ENCODE data around the gene MYCL.

Gene MYCL

DNA sequence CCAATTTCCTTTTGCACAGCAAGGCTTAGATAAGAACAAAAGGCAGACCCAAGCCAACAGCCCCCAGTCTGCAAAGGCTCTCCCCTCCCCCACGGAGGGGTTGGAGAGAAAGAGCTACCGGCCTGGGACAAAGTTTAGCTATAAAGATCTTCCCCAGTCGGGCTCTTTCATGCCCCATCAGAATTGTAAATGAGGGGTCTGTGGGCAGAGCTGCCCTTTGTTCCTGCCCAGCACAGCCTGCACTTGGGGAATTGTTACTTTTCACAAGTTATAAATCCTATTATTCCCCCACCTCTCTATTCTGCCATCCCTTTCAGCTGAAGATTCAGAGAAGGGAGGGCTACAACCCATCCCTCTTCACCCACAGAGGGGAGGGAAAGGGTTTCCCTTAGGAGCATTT is 3.5 kb downstream of the MYCL start:
- no peak for DNase-seq (ENCODE audit: extremely low read depth, low read depth)
- no peak for TF ChIP-seq CTCF (IDR thresholded peaks at IDR 0.05; ENCODE audit: low read depth, low read length, missing control alignments)
- no peak overlapping the region for H3K4me3 ChIP-seq (replicated peaks; ENCODE audit: low read depth, low read length)

DNA sequence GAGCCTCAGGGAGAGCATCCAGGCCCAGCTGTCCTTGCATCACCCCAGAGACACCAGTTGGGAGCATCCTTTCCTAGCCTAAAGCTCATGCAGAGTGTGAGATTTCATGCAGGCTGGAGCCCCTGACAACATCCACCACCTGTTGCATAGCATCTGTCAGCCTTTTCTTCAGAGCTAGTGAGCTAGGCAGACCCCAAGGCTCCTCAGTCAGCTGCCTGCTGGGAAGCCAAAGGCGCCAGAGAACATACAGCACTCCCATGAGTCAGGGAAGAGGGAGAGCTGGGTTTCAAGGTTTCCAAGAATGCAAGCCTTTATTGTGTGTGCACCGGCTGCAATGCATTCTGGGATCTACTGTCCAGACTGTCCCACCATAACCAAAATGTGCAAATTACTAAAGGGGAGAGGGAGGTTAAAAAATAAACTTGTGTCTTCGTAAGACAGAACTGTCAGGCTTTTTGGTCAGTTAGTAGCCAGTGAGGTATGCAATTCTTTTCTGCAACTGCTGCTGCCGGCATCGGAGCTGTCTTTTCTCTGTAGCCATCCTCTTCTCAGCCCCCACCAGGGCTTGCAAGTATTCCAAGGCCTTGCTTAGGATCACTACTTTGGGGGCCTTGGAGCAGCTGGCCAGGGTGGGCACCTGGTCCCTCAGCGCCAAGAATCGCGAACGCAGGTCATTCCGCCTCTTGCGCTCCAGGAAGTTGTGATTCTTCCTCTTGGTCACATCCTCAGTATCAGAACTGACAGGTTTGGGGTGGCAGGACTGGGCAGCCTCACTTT is 4.6 kb downstream of the MYCL start:
- no peak for DNase-seq (ENCODE audit: extremely low read depth, low read depth)
- H3K4me3 ChIP-seq (replicated peaks; ENCODE audit: low read depth, low read length), result no peak overlapping the region

GRCh38 chr1:39895731-39896480 is 5.8 kb downstream of the MYCL start:
- DNase-seq (ENCODE audit: extremely low read depth, low read depth), result no peak
- TF ChIP-seq CTCF (IDR thresholded peaks at IDR 0.05; ENCODE audit: low read depth, low read length, missing control alignments), result no peak
- H3K4me3 ChIP-seq (replicated peaks; ENCODE audit: low read depth, low read length), result no peak overlapping the region

More for the DNA sequence above, 4.6 kb downstream of the MYCL start:
- no peak for TF ChIP-seq CTCF (IDR thresholded peaks at IDR 0.05; ENCODE audit: low read depth, low read length, missing control alignments)

- H3K4me3 ChIP-seq (replicated peaks; ENCODE audit: low read depth, low read length), result no peak overlapping the region
- no peak for DNase-seq (ENCODE audit: extremely low read depth, low read depth)
- TF ChIP-seq CTCF (IDR thresholded peaks at IDR 0.05; ENCODE audit: low read depth, low read length, missing control alignments), result no peak
Observed at GRCh38 chr1:39894884-39895495, 6.7 kb downstream of the MYCL start.

DNA sequence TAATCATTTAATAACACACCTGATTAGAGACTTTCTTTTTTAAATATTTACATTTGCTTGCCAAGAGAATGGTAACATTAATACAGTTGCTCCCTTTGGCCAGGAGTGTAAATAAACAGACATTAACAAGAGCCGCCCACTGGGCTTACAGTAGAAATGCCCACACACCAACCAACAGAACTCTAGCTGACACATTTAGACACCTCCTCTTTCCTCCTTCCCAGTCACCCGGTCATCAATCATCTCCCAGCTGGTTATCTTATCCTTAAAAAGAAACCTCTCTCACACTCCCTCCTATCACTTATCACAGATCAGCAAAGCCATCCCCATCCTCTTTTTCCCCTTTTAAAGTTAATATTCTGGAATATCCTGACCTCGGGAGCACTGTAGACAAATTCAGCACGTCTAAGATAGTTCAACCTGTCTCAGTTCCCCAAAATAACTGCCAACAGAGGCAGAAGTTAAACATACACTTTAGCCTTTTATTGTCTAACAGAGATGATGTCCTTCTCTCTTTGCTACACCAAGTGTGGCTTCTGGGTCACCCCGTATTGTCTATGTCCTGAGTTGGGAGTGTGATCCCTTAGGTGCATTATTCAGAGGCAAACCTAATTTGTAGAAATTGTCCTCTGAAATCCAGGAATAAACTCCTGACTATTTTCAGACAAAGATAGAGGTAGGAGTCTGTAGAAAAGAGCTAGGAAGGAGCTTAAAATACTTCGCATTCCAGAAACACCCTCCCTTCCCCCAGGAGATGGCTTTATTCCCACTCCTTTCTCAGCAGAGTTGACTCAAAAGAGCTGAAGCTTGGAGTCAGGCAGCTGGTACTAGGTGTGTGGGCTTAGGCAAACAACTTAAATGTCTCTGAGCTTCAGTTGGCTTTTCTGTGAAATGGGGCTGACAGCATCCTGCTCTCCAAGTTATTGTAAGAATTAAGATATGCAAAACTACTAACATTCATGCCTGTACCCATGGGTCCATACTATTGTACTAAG is 8.8 kb downstream of the MYCL start:
- no peak overlapping the region for H3K4me3 ChIP-seq (replicated peaks; ENCODE audit: low read depth, low read length)
- DNase-seq (ENCODE audit: extremely low read depth, low read depth), result no peak
- TF ChIP-seq CTCF (IDR thresholded peaks at IDR 0.05; ENCODE audit: low read depth, low read length, missing control alignments), result no peak

DNA sequence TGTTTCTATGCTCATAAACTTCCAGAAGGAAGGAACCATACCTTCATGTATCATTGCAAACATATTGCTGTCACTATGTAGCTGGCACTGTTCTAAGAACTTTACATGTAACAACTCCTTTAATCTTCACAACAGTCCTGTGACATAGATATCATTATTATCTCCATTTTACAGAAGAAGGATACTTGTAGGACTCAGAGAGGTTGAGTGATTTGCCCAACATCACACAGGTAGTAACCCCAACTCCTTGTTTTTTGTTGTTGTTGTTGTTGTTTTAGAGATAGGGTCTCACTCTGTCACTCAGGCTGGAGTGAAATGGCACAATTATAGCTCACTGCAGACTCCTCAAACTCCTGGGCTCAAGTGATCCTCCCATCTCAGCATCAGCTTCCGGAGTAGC is 10.8 kb downstream of the MYCL start:
- no peak for DNase-seq (ENCODE audit: extremely low read depth, low read depth)
- H3K4me3 ChIP-seq (replicated peaks; ENCODE audit: low read depth, low read length), result no peak overlapping the region
- no peak for TF ChIP-seq CTCF (IDR thresholded peaks at IDR 0.05; ENCODE audit: low read depth, low read length, missing control alignments)

All from HFF-Myc (cell line).